Lung microvascular endothelial cell (primary cell): Measurements from ENCODE around the gene C2orf78. TPM values are rescaled to one million over a fixed set of nuclear protein-coding genes. Genes with fewer than 3 reads are reported as not detected.

Experiments
- DNase-seq, 2 donors: peaks; one replicate each; pipeline versions ENCODE4 v3.0.0 to v3.0.0-alpha.2; 2010; ENCODE audit warnings: low read depth in 2 of 2
- total RNA-seq: library from RNA; depleted of rRNA; stranded (reverse); fragments of >200 nt; gene quantifications from 2 replicates; pipeline ENCODE4 v1.2.1, GENCODE V29; 2014

The C2orf78 gene
- total RNA-seq, 1 donor from 2014 or later: not detected

- no peak for DNase-seq
Observed at GRCh38 chr2:73836141-73836943, 52.4 kb downstream of the C2orf78 start.

- no peak for DNase-seq
Observed at GRCh38 chr2:73837847-73838585, 54.0 kb downstream of the C2orf78 start.

- no peak for DNase-seq
Observed at GRCh38 chr2:73838889-73839534, 55.0 kb downstream of the C2orf78 start.

- DNase-seq: no peak
Observed at GRCh38 chr2:73839653-73840411, 55.8 kb downstream of the C2orf78 start.

DNA sequence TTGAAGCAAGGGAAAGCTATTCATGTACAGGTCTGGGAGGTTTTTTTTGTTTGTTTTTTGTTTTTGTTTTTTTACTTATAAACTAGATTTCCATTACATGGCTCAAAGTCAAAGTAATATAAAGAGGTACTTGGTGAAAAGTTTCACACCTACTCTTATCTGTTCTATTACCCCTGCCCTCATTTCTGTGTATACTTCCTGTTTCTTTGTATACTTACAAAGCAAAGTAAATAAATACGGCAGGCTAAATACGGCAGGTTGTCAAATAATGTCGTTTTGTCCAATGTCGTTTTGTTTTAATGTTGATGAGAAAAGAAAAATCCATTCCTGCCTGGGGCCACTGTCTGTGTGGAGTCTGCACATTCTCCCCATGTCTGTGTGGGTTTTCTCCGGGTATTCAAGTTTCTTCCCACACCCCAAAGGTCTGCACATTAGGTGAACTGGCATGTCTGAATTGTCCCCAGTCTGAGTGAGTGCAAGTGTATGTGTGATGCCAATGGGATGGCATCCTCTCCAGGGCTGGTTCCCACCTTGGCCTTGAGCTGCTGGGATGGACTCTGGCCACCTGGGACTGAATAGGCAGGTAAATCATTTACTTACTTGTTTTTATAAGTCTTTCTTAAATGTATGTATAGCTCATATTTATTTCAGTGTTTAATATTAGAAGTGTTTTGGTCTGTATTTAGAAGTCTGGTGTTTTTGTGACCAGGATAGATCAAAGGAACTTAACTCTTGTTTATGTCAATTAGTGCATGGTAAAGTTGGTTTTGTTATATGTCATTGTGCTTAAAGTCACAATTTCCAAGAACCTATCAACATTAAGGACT is 58.1 kb downstream of the C2orf78 start:
- no peak for DNase-seq

GRCh38 chr2:73842739-73843019 is 58.7 kb downstream of the C2orf78 start:
- no peak for DNase-seq

GRCh38 chr2:73844087-73844486 is 60.1 kb downstream of the C2orf78 start:
- no peak for DNase-seq

DNA sequence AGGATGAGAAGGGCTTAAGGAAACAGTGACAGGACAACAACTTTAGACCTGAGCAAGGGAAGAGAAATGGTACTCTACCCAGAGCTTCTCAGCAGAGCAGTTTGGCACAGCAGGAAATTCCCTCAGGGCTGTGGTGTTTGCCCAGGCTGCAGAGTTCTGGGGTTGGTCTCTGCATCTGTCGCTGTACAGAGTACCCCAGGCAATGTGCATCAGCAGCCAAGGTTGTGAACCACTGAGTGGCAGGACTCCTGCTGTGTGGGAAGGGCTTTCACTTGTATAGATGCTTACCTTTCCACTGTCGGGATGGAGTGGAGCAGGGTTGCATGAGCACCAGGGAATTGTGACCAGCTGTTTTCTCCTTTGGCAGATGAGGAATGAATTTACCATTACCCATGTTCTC is 66.0 kb downstream of the C2orf78 start:
- DNase-seq: no peak

DNA sequence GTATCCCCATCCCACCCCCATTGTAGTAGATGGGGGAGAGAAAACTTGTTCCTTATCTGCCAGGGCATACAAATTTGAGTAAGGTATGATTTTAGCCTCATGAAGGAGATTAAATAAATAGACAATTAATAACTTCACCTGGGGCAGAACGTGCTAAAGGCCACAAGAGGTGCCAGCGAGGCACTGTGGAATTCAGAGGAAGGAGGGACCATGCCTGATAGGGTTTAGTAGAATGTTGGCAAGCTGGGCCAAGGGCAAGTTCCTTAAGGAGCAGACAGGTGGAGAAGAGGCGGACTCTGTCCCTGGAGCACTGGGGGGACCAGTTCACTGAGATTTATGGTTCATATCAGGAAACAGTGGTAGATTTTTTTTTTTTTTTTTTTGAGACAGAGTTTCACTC is 67.3 kb downstream of the C2orf78 start:
- peak in 1 of 2 donors; percentile 32 for DNase-seq

DNA sequence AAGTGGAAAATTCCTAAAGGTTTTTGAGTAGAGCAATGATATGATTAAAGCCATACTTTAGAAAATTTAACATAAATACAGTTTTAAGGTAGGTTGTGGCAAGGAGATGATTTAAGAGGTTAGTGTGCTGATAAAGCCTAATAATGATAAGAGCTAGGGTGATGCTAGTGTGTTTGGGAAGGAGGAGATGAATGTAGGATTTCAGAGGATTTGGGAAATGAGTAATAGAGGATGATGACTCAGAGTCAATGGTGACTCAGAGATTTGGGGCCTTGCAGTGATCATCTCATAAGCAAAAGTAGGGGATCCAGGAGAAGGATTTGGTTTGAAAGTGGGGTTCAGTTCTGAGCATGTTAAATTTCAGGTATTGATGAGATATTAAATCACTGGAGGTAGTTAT is 68.0 kb downstream of the C2orf78 start:
- DNase-seq: peak; percentile 11 to 79

- DNase-seq: no peak
Observed at GRCh38 chr2:73855526-73855925, 71.5 kb downstream of the C2orf78 start.

DNA sequence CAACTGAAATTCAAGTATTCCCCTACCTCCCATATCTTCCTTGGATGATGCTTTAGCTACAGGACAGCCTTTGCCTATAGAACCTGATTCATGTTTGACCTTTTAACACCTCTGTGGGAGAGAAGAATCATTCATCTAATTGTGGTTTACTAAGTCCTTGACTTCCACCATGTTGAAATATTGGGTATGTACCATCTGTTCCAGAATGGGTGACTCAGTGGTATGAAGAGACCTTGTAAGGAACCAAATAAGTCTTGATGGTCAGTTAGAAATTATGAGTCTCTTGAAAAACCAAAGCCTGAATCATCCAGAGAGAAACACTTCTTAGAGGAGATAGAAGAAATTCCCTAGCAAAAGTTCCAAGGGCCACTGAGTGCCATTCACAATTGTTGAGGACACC is 72.2 kb downstream of the C2orf78 start:
- no peak for DNase-seq

DNA sequence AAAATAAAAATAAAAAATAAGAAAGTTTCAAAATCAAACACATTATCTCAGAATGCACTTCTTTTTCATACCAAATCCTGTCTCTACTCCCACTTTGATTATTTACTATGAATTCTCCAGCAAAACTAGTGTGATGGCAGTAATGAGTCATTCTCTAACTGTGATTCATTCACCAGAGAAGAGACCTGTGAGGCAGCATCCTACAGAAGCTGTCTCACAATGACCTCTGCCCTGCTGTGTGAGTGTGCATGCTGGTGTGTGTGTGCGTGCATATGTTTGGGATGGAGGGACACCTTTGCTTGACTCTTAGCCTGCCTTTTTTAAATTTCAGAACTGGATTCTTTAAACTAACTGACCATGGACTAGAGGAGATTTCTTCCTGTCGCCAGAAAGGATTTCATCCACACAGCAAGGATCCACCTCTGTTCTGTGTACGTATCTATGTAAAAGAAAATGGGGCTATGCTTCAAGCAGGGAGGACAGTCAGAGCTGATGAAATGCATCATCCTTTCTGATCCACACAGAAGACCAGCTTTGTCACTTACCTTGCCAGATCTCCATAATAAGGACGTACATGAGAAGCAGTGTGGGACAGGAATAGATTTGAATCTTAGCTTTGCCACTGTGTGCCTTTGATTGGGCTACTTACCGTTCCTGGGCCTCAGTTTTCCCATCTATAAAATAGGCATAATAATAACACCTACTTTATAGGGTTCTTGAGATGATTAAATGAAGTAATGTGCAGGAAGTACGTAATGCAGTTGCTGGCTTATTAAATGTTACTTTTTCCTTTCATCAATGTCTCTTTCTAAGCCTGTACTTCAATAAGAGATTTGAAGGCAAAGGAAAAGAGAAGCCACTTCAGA is 76.0 kb downstream of the C2orf78 start:
- DNase-seq: peak; percentile 61 to 86

DNA sequence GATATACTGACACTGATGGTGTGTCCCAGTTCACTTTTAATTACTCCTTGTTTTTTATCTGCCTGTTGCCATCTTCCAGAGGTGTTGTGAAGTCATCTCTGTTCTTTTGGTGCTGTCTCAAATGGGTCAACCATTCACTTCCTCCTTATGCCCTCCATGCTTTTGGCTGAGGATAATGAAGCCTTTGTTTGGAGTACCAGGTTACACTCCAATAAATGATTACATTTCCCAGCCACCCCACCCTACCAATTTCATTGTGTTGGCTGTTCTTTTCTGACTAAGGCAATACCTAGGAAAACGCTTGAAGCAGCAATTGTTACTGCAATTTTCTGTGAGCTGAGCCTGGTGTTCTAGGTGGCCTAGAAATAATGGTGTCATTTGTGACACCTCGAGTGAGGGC is 79.0 kb downstream of the C2orf78 start:
- DNase-seq: no peak

Other genes with a start within 250 kb of the C2orf78 start
- gene NAT8, start 141.8 kb upstream of the C2orf78 start, total RNA-seq: not detected in 2 replicates
- gene TPRKB, start 46.8 kb upstream of the C2orf78 start, total RNA-seq: 20.4 and 30.3 TPM in 2 replicates
- 16.6 and 19.8 TPM in 2 replicates for gene DUSP11, start 4.1 kb upstream of the C2orf78 start, total RNA-seq
- gene STAMBP, start 44.8 kb downstream of the C2orf78 start, total RNA-seq: 8.9 and 13.3 TPM in 2 replicates
- gene ACTG2, start 108.8 kb downstream of the C2orf78 start, total RNA-seq: not detected in 2 replicates
- gene DGUOK, start 142.7 kb downstream of the C2orf78 start, total RNA-seq: 33.7 and 40.5 TPM in 2 replicates
- gene TET3, start 200.7 kb downstream of the C2orf78 start, total RNA-seq: 3.1 and 4.0 TPM in 2 replicates